ENCODE measurements around the gene SMCR8. TPM values are rescaled to one million over a fixed set of nuclear protein-coding genes. Genes with fewer than 3 reads are reported as not detected.

The SMCR8 gene
- total RNA-seq, 1 experiment from 2014 or later = 22.4 TPM

GRCh38 chr17:18362698-18363100 is 47.6 kb downstream of the SMCR8 start:
- peak; percentile 48 for DNase-seq
- Histone ChIP-seq H3K79me1 (ENCODE audit: insufficient read depth, low read depth, low read length, poor library complexity, severe bottlenecking) (peaks cover 3% of the 10 kb centered on the region), H3K9me3 (ENCODE audit: control insufficient read depth, low read depth, low read length) (no peaks in the 10 kb centered on the region), H3K79me2 (ENCODE audit: insufficient read depth, low read length) (peaks cover 4% of the 10 kb centered on the region; the same call in 1 of the 2 replicates), H2BK5ac (ENCODE audit: insufficient read length, low read length) (no peak overlapping the region), H4K5ac (ENCODE audit: insufficient read length, low read depth, low read length) (no peak overlapping the region), H2AFZ (ENCODE audit: low read length) (no peak overlapping the region), H2BK20ac (ENCODE audit: low read depth, low read length, poor library complexity, severe bottlenecking) (no peak overlapping the region), H3K27me3 (ENCODE audit: insufficient read depth, low read length) (no peaks in the 10 kb centered on the region), H3K4me2 (ENCODE audit: insufficient read depth, insufficient read length, low read length) (peak overlapping the region; percentile 51), H4K91ac (ENCODE audit: insufficient read length, low read depth, low read length) (no peak overlapping the region), H2BK120ac (ENCODE audit: low read depth, low read length, poor library complexity, severe bottlenecking) (no peak overlapping the region), H3K18ac (ENCODE audit: insufficient read length, low read depth, low read length) (no peak overlapping the region), H3K4ac (ENCODE audit: low read depth, low read length) (no peak overlapping the region), H3K23ac (ENCODE audit: insufficient read length, low read depth, low read length) (no peak overlapping the region), H3K56ac (ENCODE audit: insufficient read length, low read depth, low read length) (no peak overlapping the region), H2AK5ac (ENCODE audit: insufficient read length, low read length) (no peak overlapping the region), H4K20me1 (ENCODE audit: control insufficient read depth, insufficient read depth, insufficient read length) (no peaks in the 10 kb centered on the region), H2BK15ac (ENCODE audit: low read depth, low read length) (no peak overlapping the region), H3K4me1 (ENCODE audit: insufficient read depth, low read length) (no peaks in the 10 kb centered on the region), H3K27ac (ENCODE audit: insufficient read length, low read depth, low read length) (no peak overlapping the region), H2BK12ac (ENCODE audit: insufficient read length, low read depth, low read length) (no peak overlapping the region), H3K9ac (ENCODE audit: extremely low read depth, insufficient read length, low read length) (peak overlapping the region; percentile 28), H3T11ph (ENCODE audit: low read length) (no peak overlapping the region), H3K14ac (ENCODE audit: insufficient read depth, low read length) (no peak overlapping the region), H3K23me2 (ENCODE audit: insufficient read length, low read depth, low read length, poor library complexity, severe bottlenecking) (peaks cover 3% of the 10 kb centered on the region), H4K8ac (replicated peaks; ENCODE audit: insufficient read length, low read depth, low read length) (no peak overlapping the region)
- no CpG with 5 or more reads among the region's 14 CpGs for WGBS (ENCODE audit: extremely low coverage, insufficient read length, low lambda C conversion rate)
- TF ChIP-seq CTCF (conservative IDR thresholded peaks at IDR 0.05) = no peak; the same call in 2 of the 3 replicates
- peak overlapping the region in 2 of 3 experiments; percentile 57 to 82; a peak in 2 of 7 replicates for H3K27ac Mint-ChIP-seq
- no peaks in the 10 kb centered on the region; the same call in 1 of the 2 replicates for H3K27me3 Mint-ChIP-seq (ENCODE audit: low read depth)
- H3K4me3 Mint-ChIP-seq = peak overlapping the region; percentile 87 to 94
- no peaks in the 10 kb centered on the region for H3K9me3 Mint-ChIP-seq
- peaks cover 11 to 12% of the 10 kb centered on the region in 2 experiments for H3K4me1 Mint-ChIP-seq
- peaks cover 4 to 21% (median 19%) of the 10 kb centered on the region in 3 experiments; a peak in 6 of 7 replicates for H3K36me3 Mint-ChIP-seq (ENCODE audit: insufficient read depth in 1 of 3, low read depth in 3 of 3)
